A549 (cell line): Measurements from ENCODE around the gene CTIF. TPM values are rescaled to one million over a fixed set of nuclear protein-coding genes. Genes with fewer than 3 reads are reported as not detected.

Experiments
- ATAC-seq, 2 experiments: fragments of 200-7000 bp in 1 of 2; fragments of >200 bp in 1 of 2; cut with Nextera tagmentation in 1 of 2; cut with Tn5 transposase in 1 of 2; 3 replicates each; pipeline versions ENCODE4 v1.8.0 to v1.9.1; 2018 to 2020; ENCODE audit warnings: mild to moderate bottlenecking in 1 of 2, moderate library complexity in 1 of 2
- CTCF ChIA-PET: fragments of 300-600 bp; sonication (Branson Sonifier 250); formaldehyde crosslinking; extraction: SDS; loops from one replicate; lab custom pipeline; 2021; ENCODE audit warnings: antibody characterized with exemption, inconsistent platforms; lab: Yijun Ruan, JAX
- POLR2A ChIA-PET: fragments of 350-600 bp; formaldehyde crosslinking; extraction: SDS; loops from one replicate; lab custom pipeline; 2021; ENCODE audit warnings: antibody characterized with exemption, inconsistent platforms; lab: Yijun Ruan, JAX
- DNase-seq, 2 experiments: peaks; one replicate each; pipeline versions ENCODE4 v3.0.0 to v3.0.0-alpha.2; 2011 to 2016; ENCODE audit warnings: low read depth in 1 of 2, low spot score in 1 of 2
- FAIRE-seq: peaks from 2 replicates; lab custom pipeline; 2011; peaks lifted over from hg19 to GRCh38; lab: Jason Lieb, UNC
- H3K27ac ChIP-seq, 2 experiments: fragments of >200 bp; sonication (Bioruptor Twin); formaldehyde crosslinking; 3 replicates each; pipeline ENCODE4 v1.5.1; 2016 to 2017
- H3K4me1 ChIP-seq: fragments of >200 bp; sonication (Bioruptor Twin); formaldehyde crosslinking; 3 replicates; pipeline ENCODE4 v1.6.1; 2016
- H3K4me2 ChIP-seq: fragments of >200 bp; sonication (Bioruptor Twin); formaldehyde crosslinking; 3 replicates; pipeline ENCODE4 v1.6.1; 2016
- H3K4me3 ChIP-seq: fragments of >200 bp; sonication (Bioruptor Twin); formaldehyde crosslinking; 3 replicates; pipeline ENCODE4 v1.5.1; 2016
- H3K9me3 ChIP-seq: fragments of >200 bp; sonication (Bioruptor Twin); formaldehyde crosslinking; 3 replicates; pipeline ENCODE4 v1.6.1; 2016
- CBX2 ChIP-seq: fragments of 200-600 bp; sonication (generic); IDR thresholded peaks from 2 replicates; pipeline ENCODE4 v1.6.1; 2016; ENCODE audit warnings: low read depth, mild to moderate bottlenecking, borderline replicate concordance
- CEBPB ChIP-seq, 2 experiments: fragments of >200 bp in 1 of 2; sonication (Bioruptor Twin) in 1 of 2; formaldehyde crosslinking in 1 of 2; IDR thresholded peaks; 2 replicates each; pipeline ENCODE4 v1.6.1; 2012 to 2016
- E2F6 ChIP-seq: IDR thresholded peaks from 2 replicates; pipeline ENCODE4 v1.6.1; 2012; ENCODE audit warnings: low read depth, borderline replicate concordance
- EHF ChIP-seq: fragments of 250-450 bp; sonication (Bioruptor Pico); IDR thresholded peaks from 2 replicates; pipeline ENCODE4 v1.5.0; 2020; ENCODE audit warnings: mild to moderate bottlenecking
- EP300 ChIP-seq, 2 experiments: fragments of >200 bp; sonication (Bioruptor Twin); formaldehyde crosslinking; IDR thresholded peaks; 2 replicates in 1 of 2; 3 replicates in 1 of 2; pipeline ENCODE4 v1.6.1; 2016 to 2017
- ESRRA ChIP-seq: fragments of 150-350 bp; IDR thresholded peaks from 2 replicates; pipeline ENCODE4 v1.6.1; 2014; ENCODE audit warnings: mild to moderate bottlenecking, low read length, borderline replicate concordance
- FOXS1 ChIP-seq: fragments of 250-450 bp; sonication (Bioruptor Pico); IDR thresholded peaks from 2 replicates; pipeline ENCODE4 v1.5.0; 2020; ENCODE audit warnings: mild to moderate bottlenecking, moderate library complexity
- GATA3 ChIP-seq: IDR thresholded peaks from 2 replicates; pipeline ENCODE4 v1.6.1; 2012; ENCODE audit warnings: borderline replicate concordance
- HOXB5 ChIP-seq: fragments of 250-450 bp; sonication (Bioruptor Pico); IDR thresholded peaks from 2 replicates; pipeline ENCODE4 v1.5.0; 2020; ENCODE audit warnings: mild to moderate bottlenecking, moderate library complexity
- KDM1A ChIP-seq: fragments of 200-600 bp; sonication (generic); IDR thresholded peaks from 2 replicates; pipeline ENCODE4 v1.6.1; 2016; ENCODE audit warnings: low read depth, mild to moderate bottlenecking
- KDM5A ChIP-seq: fragments of 200-600 bp; sonication (generic); IDR thresholded peaks from 2 replicates; pipeline ENCODE4 v1.6.1; 2016; ENCODE audit warnings: antibody characterized with exemption, mild to moderate bottlenecking
- MAFK ChIP-seq: fragments of 450-650 bp; IDR thresholded peaks from 2 replicates; pipeline ENCODE4 v1.6.1; 2014; ENCODE audit not compliant: partially characterized antibody
- MAZ ChIP-seq: fragments of 150-350 bp; IDR thresholded peaks from 2 replicates; pipeline ENCODE4 v1.6.1; 2014; ENCODE audit warnings: antibody characterized with exemption, low read depth, low read length, borderline replicate concordance
- PHF8 ChIP-seq: fragments of 200-600 bp; sonication (generic); IDR thresholded peaks from 2 replicates; pipeline ENCODE4 v1.6.1; 2016; ENCODE audit warnings: low read depth, mild to moderate bottlenecking, antibody characterized with exemption, moderate library complexity, borderline replicate concordance
- RFX5 ChIP-seq: fragments of 450-650 bp; IDR thresholded peaks from 2 replicates; pipeline ENCODE4 v1.7.1; 2014; ENCODE audit warnings: antibody characterized with exemption, mild to moderate bottlenecking, moderate library complexity
- RNF2 ChIP-seq: fragments of 200-600 bp; sonication (generic); IDR thresholded peaks from 2 replicates; pipeline ENCODE4 v1.6.1; 2016; ENCODE audit warnings: low read depth, mild to moderate bottlenecking, antibody characterized with exemption, moderate library complexity, borderline replicate concordance
- ZC3H11A ChIP-seq: fragments of 450-650 bp; IDR thresholded peaks from 2 replicates; pipeline ENCODE4 v1.6.1; 2014; ENCODE audit warnings: antibody characterized with exemption, mild to moderate bottlenecking
- ZFP36 ChIP-seq: fragments of 450-650 bp; IDR thresholded peaks from 2 replicates; pipeline ENCODE4 v1.6.1; 2014; ENCODE audit warnings: borderline replicate concordance; ENCODE audit not compliant: partially characterized antibody
- WGBS: methylation state at CpG from one replicate; pipeline ENCODE4 v1.1.6; 2017; ENCODE audit errors: missing lambda C conversion rate; 5-methylcytosine and 5-hydroxymethylcytosine counted together
- polyA plus RNA-seq, 4 experiments: library from polyadenylated mRNA; depleted of rRNA in 3 of 4; stranded (reverse); fragments of >200 nt; fragmentation: RNase III in 1 of 4; extraction: RNeasy Plus Mini Kit Qiagen cat#74134 plus additional on column Dnase treatment in 1 of 4; gene quantifications; 2 replicates in 3 of 4; 3 replicates in 1 of 4; pipeline ENCODE4 v1.2.3, GENCODE V29; 2011 to 2017

The CTIF gene
- polyA plus RNA-seq, 2 of the 4 experiments (the other 2 are of a cell fraction), result 17.0 to 24.7 TPM

GRCh38 chr18:48789259-48789812, 250.5 kb downstream of the CTIF start:
- Histone ChIP-seq H3K27ac (no peak overlapping the region), H3K4me1 (no peaks in the 10 kb centered on the region), H3K9me3 (no peaks in the 10 kb centered on the region), H3K4me3 (no peak overlapping the region), H3K4me2 (no peak overlapping the region)
- CTCF ChIA-PET, result interaction anchor here (1.5 to 3.1 kb wide), 2 partner anchors 10 to 12 kb away, joined by 3 to 11 read pairs; no protein-coding TSS in a partner anchor
- POLR2A ChIA-PET, result no interaction called here
- DNase-seq (no peak), ATAC-seq (no peak), FAIRE-seq (no peak)
- no peak for TF ChIP-seq KDM5A
- no peak for TF ChIP-seq CEBPB (IDR thresholded peaks at IDR 0.05)
- TF ChIP-seq RFX5, result no peak

GRCh38 chr18:48790226-48790863, 251.5 kb downstream of the CTIF start:
- Histone ChIP-seq H3K9me3 (no peaks in the 10 kb centered on the region), H3K4me2 (no peak overlapping the region), H3K4me1 (no peaks in the 10 kb centered on the region), H3K4me3 (no peak overlapping the region), H3K27ac (no peak overlapping the region)
- DNase-seq, result no peak
- ChIA-PET CTCF (interaction anchor here (1.5 to 3.1 kb wide), 2 partner anchors 11 to 13 kb away, joined by 3 to 11 read pairs; no protein-coding TSS in a partner anchor), POLR2A (no interaction called here)
- no peak for FAIRE-seq
- no peak for ATAC-seq
- WGBS, result 85% methylated on average over 21 of the region's 22 CpGs
- TF ChIP-seq FOXS1 (CRISPR knock-in tag), result no peak
- TF ChIP-seq E2F6, result no peak
- TF ChIP-seq RNF2, result no peak
- no peak for TF ChIP-seq GATA3

- ChIA-PET POLR2A (no interaction called here), CTCF (interaction anchor here (3.1 kb wide), 1 partner anchor 14 kb away, joined by 11 read pairs; no protein-coding TSS in a partner anchor)
- ATAC-seq (no peak), FAIRE-seq (no peak), DNase-seq (no peak)
- Histone ChIP-seq H3K9me3 (no peaks in the 10 kb centered on the region), H3K27ac (no peak overlapping the region; a peak in 1 of 6 replicates), H3K4me2 (no peak overlapping the region), H3K4me1 (no peaks in the 10 kb centered on the region), H3K4me3 (no peak overlapping the region)
- 100% methylated on average over 1 of the region's 1 CpG for WGBS
- TF ChIP-seq ESRRA (no peak), ZC3H11A (no peak), ZFP36 (no peak), KDM1A (no peak), MAZ (no peak), RFX5 (no peak), CBX2 (no peak), HOXB5 (CRISPR knock-in tag) (no peak)
- TF ChIP-seq, all 56 proteins: peak for 0
These were observed 252.2 kb downstream of the CTIF start for GRCh38 chr18:48790869-48791635.

GRCh38 chr18:48791636-48792105, 252.8 kb downstream of the CTIF start:
- DNase-seq (no peak), FAIRE-seq (no peak), ATAC-seq (no peak)
- 100% methylated on average over 3 of the region's 4 CpGs for WGBS
- no peak overlapping the region for H3K4me3 ChIP-seq
- TF ChIP-seq MAFK, result peak; percentile 26
- TF ChIP-seq EHF, result no peak
- TF ChIP-seq EP300 (IDR thresholded peaks at IDR 0.05), result no peak
- no peak for TF ChIP-seq PHF8
- ChIA-PET CTCF (interaction anchor here (1.0 to 3.1 kb wide), 2 partner anchors 15 to 115 kb away, joined by 3 to 11 read pairs; no protein-coding TSS in a partner anchor), POLR2A (no interaction called here)
- H3K27ac ChIP-seq, result no peak overlapping the region
- no peak overlapping the region for H3K4me2 ChIP-seq
- H3K4me1 ChIP-seq, result no peaks in the 10 kb centered on the region
- H3K9me3 ChIP-seq, result no peaks in the 10 kb centered on the region
